PFSK-1 (cell line): ENCODE measurements around the gene DNAH1.

Source experiments
- FOXP2 ChIP-seq: optimal IDR thresholded peaks from 2 replicates; pipeline ENCODE3; 2011; ENCODE audit warnings: borderline replicate concordance, control low read depth, inconsistent platforms; ENCODE audit not compliant: insufficient read depth; ENCODE audit errors: extremely low read length, extremely low read depth
- POLR2AphosphoS5 ChIP-seq: IDR thresholded peaks from 2 replicates; pipeline ENCODE4 v1.6.1; 2012; ENCODE audit warnings: low read depth, mild to moderate bottlenecking, control low read depth, low read length, moderate library complexity
- REST ChIP-seq, 2 experiments: IDR thresholded peaks; 2 replicates each; pipeline versions ENCODE4 v1.6.1 to v1.8.0; 2011 to 2012; ENCODE audit warnings: low read depth in 2 of 2, low read length in 2 of 2, control low read depth in 1 of 2, inconsistent platforms in 1 of 2, mild to moderate bottlenecking in 1 of 2, moderate library complexity in 1 of 2; ENCODE audit not compliant: insufficient read depth in 1 of 2
- SIN3A ChIP-seq: IDR thresholded peaks from 2 replicates; pipeline ENCODE4 v1.6.1; 2012; ENCODE audit warnings: mild to moderate bottlenecking, low read length, moderate library complexity, borderline replicate concordance; ENCODE audit not compliant: insufficient read depth
- TAF1 ChIP-seq: IDR thresholded peaks from 2 replicates; pipeline ENCODE4 v1.6.1; 2012; ENCODE audit warnings: low read length, control low read depth, borderline replicate concordance; ENCODE audit not compliant: insufficient read depth

Gene DNAH1

GRCh38 chr3:52385157-52385556 is 69.0 kb downstream of the DNAH1 start:
- TF ChIP-seq TAF1 (no peak), FOXP2 (no peak)

DNA sequence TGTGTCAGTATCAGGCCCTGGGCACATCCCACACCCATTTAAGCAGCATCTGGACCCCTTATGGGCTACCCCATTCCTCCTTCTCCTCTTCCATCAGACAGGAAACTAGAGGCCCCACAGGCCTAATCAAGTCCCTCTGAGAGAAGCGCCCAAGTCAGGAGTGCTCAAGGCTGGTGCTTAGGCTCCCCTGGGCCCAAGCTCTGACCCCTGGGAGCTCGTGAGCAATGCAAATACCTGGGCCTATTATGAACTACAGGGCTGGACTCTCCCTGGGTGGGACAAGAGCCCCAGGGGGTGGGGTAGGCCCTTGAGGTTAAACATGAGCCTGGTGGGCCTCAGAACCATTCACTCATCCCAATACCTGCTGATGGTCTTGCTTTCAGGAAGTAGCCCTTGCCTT is 71.4 kb downstream of the DNAH1 start:
- TF ChIP-seq SIN3A, result no peak
- TF ChIP-seq TAF1, result no peak
- TF ChIP-seq POLR2AphosphoS5, result no peak
- no peak for TF ChIP-seq REST (IDR thresholded peaks at IDR 0.05; ENCODE audit: insufficient read depth in 1 of 2, low read depth in 2 of 2, low read length in 2 of 2)
- TF ChIP-seq FOXP2, result no peak

DNA sequence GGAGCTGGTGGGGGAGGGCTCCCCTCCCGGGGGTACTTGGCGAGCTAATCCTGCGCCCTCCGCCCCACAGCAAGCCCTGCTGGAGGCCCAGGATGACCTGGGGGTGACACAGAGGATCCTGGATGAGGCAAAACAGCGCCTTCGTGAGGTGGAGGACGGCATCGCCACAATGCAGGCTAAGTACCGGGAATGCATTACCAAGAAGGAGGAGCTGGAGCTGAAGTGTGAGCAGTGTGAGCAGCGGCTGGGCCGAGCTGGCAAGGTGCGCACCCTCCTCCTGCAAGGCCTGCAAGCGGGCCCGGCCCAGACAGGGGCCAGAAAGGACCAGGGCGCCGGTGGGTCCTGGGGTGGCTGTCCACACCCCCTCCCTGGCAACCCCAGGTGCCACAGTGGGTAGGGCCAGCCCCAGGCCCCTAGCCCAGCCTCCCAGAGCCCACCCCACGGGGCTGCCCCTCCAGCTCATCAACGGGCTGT is 72.3 kb downstream of the DNAH1 start:
- TF ChIP-seq FOXP2 (no peak), TAF1 (no peak), REST (IDR thresholded peaks at IDR 0.05; ENCODE audit: insufficient read depth in 1 of 2, low read depth in 2 of 2, low read length in 2 of 2) (no peak), POLR2AphosphoS5 (no peak), SIN3A (no peak)

GRCh38 chr3:52388933-52389332 is 72.8 kb downstream of the DNAH1 start:
- TF ChIP-seq FOXP2, result no peak
- no peak for TF ChIP-seq TAF1
- no peak for TF ChIP-seq REST (IDR thresholded peaks at IDR 0.05; ENCODE audit: insufficient read depth in 1 of 2, low read depth in 2 of 2, low read length in 2 of 2)
- no peak for TF ChIP-seq POLR2AphosphoS5
- no peak for TF ChIP-seq SIN3A

- TF ChIP-seq REST (IDR thresholded peaks at IDR 0.05; ENCODE audit: insufficient read depth in 1 of 2, low read depth in 2 of 2, low read length in 2 of 2) (no peak), TAF1 (no peak), FOXP2 (no peak), SIN3A (no peak), POLR2AphosphoS5 (no peak)
These were observed 75.0 kb downstream of the DNAH1 start for GRCh38 chr3:52391096-52391495.
